Measurements from ENCODE around the gene GPR108. TPM values are rescaled to one million over a fixed set of nuclear protein-coding genes. Genes with fewer than 3 reads are reported as not detected.
A peak's percentile ranks its signal among the peaks of the same experiment; 100 is the strongest.

Gene GPR108
- total and polyA plus RNA-seq, 2 of the 13 experiments (the other 11 are each of a cell fraction or from before 2014, with no cell fraction given): 36.4 to 63.0 TPM

- TF ChIP-seq ZNF513 (CRISPR knock-in tag; conservative IDR thresholded peaks at IDR 0.05): no peak
- no peak for TF ChIP-seq ZSCAN5A (CRISPR knock-in tag; IDR thresholded peaks at IDR 0.05; ENCODE audit: borderline replicate concordance)
- TF ChIP-seq HMGXB3 (CRISPR knock-in tag; IDR thresholded peaks at IDR 0.05; ENCODE audit: borderline replicate concordance): 0 out of 2 replicates have a peak, but pooled peaks have one; percentile 18
- no peak for TF ChIP-seq ZNF674 (CRISPR knock-in tag; IDR thresholded peaks at IDR 0.05; ENCODE audit: low read depth)
- 0 out of 2 replicates have a peak, but pooled peaks have one; percentile 17 for TF ChIP-seq NR2F6 (IDR thresholded peaks at IDR 0.05)
- peak; percentile 38; the same call in 1 of the 2 replicates for TF ChIP-seq NR2F6 (CRISPR knock-in tag; IDR thresholded peaks at IDR 0.05)
- TF ChIP-seq TBX3 (IDR thresholded peaks at IDR 0.05; ENCODE audit: borderline replicate concordance): no peak
- peak; percentile 60; the same call in 1 of the 2 replicates for TF ChIP-seq SSRP1 (CRISPR knock-in tag; IDR thresholded peaks at IDR 0.05)
- peak; percentile 47 for TF ChIP-seq ZFX (CRISPR knock-in tag; IDR thresholded peaks at IDR 0.05; ENCODE audit: low read depth)
- no peak for TF ChIP-seq XRCC5 (optimal IDR thresholded peaks at IDR 0.05; ENCODE audit: low read length)
- TF ChIP-seq THAP11 (CRISPR knock-in tag; IDR thresholded peaks at IDR 0.05): peak; percentile 65
- no peak for TF ChIP-seq STAT5B (CRISPR knock-in tag; IDR thresholded peaks at IDR 0.05)
- TF ChIP-seq ZSCAN21 (CRISPR knock-in tag; IDR thresholded peaks at IDR 0.05; ENCODE audit: borderline replicate concordance): no peak
- no peak for TF ChIP-seq ZNF563 (CRISPR knock-in tag; IDR thresholded peaks at IDR 0.05)
- no peak for TF ChIP-seq KDM4B (CRISPR knock-in tag; IDR thresholded peaks at IDR 0.05)
- TF ChIP-seq ZNF331 (CRISPR knock-in tag; IDR thresholded peaks at IDR 0.05): no peak
- 0 out of 2 replicates have a peak, but pooled peaks have one; percentile 40 for TF ChIP-seq MEF2D (CRISPR knock-in tag; IDR thresholded peaks at IDR 0.05)
- TF ChIP-seq ZNF414 (CRISPR knock-in tag; IDR thresholded peaks at IDR 0.05): 0 out of 2 replicates have a peak, but pooled peaks have one; percentile 68
- TF ChIP-seq KLF6 (CRISPR knock-in tag; IDR thresholded peaks at IDR 0.05): no peak
- no peak for TF ChIP-seq ZNF576 (CRISPR knock-in tag; IDR thresholded peaks at IDR 0.05)
- TF ChIP-seq SALL1 (CRISPR knock-in tag; IDR thresholded peaks at IDR 0.05): 0 out of 2 replicates have a peak, but pooled peaks have one; percentile 40
Measured at GRCh38 chr19:6734096-6734696, 3.2 kb downstream of the GPR108 start (continued).
